DOHH2 (cell line): ENCODE measurements around the gene HGF.

ENCODE experiments used
- CTCF ChIP-seq: fragments of 200-600 bp; sonication (generic); IDR thresholded peaks from one replicate; pipeline ENCODE4 v1.5.1; 2014; ENCODE audit warnings: antibody characterized with exemption, mild to moderate bottlenecking, low read depth, low read length; ENCODE audit not compliant: poor library complexity, severe bottlenecking
- EZH2phosphoT487 ChIP-seq: fragments of 200-600 bp; sonication (generic); IDR thresholded peaks from 2 replicates; pipeline ENCODE4 v1.6.1; 2017; ENCODE audit warnings: borderline replicate concordance, mild to moderate bottlenecking, antibody characterized with exemption, low read length, moderate library complexity, mixed read lengths

- no peak for TF ChIP-seq CTCF
- no peak for TF ChIP-seq EZH2phosphoT487
These were observed 62.7 kb downstream of the HGF start for GRCh38 chr7:81707196-81707595.
